Stimulated activated CD8-positive, alpha-beta memory T cell treated with anti-CD3 and anti-CD28 coated beads, Interleukin-4, amount 100 ng/mL, for 4 hours (primary cell): ENCODE measurements around the gene EEF1A2.
A peak's percentile ranks its signal among the peaks of the same experiment; 100 is the strongest.

Experiments
- DNase-seq, 2 donors: peaks; one replicate each; pipeline ENCODE4 v3.0.0-alpha.2; 2020; ENCODE audit warnings: low read depth in 2 of 2, low spot score in 1 of 2

Gene EEF1A2

GRCh38 chr20:63537525-63538203 lies 38.8 kb upstream of the EEF1A2 start:
- peak; percentile 84 to 86 for DNase-seq

- DNase-seq = no peak
Observed at GRCh38 chr20:63536997-63537524, 38.2 kb upstream of the EEF1A2 start, which contains the start of gene PTK6. TSS of gene PTK6 (minus strand) at chr20:63537376. CDS start at chr20:63537314, 62 bp downstream.

GRCh38 chr20:63536241-63536977 lies 37.5 kb upstream of the EEF1A2 start:
- no peak for DNase-seq

GRCh38 chr20:63534831-63535651 lies 36.2 kb upstream of the EEF1A2 start:
- DNase-seq = no peak

- DNase-seq = no peak
Observed at GRCh38 chr20:63534427-63534830, 35.5 kb upstream of the EEF1A2 start.

- DNase-seq = no peak
Observed at GRCh38 chr20:63533871-63534393, 35.0 kb upstream of the EEF1A2 start.

DNA sequence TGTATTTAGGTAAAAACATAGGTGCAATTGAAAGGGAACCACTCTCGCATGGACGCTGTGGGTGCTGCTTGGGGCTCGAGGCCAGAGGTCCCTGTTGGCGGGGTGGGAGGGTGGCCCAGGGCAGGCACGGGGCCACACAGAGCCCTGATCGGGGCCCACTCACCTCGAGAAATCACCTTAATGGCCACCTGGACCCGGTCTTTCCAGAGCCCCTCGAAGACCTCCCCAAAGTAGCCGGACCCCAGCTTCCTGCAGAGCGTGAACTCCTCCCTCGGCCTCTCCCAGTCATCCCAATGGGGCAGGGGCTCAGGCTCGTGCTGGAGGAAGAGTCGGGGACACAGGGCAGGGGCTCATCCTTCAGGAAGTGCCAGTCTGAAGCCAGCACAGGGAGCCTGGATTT lies 34.5 kb upstream of the EEF1A2 start:
- DNase-seq = no peak

- DNase-seq = no peak
Observed at GRCh38 chr20:63532449-63532971, 33.6 kb upstream of the EEF1A2 start.

DNA sequence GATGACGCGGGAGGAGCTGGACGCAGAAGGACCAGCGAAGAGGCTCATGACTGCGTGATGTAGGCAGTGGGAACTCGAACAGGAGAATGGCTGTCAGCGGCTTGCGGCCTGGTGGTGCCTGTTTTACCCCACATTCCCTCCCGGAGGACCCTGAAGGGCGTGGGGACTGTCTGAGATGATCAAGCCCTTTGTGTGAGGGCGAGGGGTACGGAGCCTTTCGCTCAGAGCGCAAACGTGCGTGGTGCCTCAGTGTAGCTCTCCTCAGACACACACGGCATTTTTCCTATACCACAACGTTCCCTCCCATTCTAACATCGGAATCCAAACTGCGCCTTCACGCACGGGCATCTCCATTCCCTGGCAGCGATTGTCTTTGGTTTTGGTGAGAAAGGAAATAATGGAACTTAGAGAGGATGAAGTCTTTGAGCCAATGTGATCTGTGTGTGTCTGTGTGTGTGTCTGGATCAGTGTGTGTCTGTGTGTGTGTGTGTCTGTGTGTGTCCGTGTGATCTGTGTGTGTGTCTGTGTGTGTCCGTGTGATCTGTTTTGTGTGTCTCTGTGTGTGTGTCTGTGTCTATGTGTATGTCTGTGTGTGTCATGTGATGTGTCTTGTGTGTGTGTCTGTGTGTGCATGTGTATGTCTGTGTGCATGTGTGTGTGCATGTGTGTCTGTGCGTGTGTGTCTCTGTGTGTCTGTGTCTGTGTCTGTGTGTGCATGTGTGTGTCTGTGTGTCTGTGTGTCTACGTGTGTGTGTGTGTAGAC lies 33.0 kb upstream of the EEF1A2 start:
- DNase-seq = no peak

GRCh38 chr20:63530788-63531160 lies 31.9 kb upstream of the EEF1A2 start:
- no peak for DNase-seq

GRCh38 chr20:63529861-63530787 lies 31.2 kb upstream of the EEF1A2 start:
- no peak for DNase-seq

DNA sequence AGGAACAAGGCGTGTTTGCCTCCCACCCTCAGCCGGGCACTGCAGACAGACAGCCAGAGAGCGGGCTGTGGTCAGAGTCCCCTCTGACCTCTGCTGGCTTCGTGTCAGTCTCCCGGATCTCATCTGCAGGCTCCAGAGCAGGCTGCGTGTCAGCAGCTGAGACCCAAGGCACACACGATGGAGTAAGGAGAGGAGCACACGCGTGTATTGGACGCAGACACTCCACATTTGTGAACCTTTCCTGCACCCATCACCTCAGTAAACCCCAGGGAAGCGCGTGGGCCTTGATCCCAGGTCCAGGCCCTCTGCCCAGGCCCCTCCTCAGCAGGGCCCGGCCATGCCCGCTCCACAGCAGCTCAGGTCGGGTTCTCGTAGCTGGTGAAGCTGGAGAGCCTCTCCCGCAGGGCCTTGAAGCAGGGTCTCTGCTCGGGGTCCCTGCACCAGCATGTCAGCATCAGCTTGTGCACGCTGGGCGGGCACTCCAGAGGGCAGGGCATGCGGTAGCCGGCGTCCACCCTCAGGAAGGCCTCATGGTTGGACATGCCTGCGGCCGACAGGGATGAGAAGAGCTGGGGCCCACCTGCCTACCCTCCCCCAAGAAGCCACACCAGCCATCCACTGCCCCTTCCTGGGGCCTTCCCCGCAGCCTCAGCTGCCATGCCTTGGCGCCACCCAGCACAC lies 30.4 kb upstream of the EEF1A2 start:
- no peak for DNase-seq

DNA sequence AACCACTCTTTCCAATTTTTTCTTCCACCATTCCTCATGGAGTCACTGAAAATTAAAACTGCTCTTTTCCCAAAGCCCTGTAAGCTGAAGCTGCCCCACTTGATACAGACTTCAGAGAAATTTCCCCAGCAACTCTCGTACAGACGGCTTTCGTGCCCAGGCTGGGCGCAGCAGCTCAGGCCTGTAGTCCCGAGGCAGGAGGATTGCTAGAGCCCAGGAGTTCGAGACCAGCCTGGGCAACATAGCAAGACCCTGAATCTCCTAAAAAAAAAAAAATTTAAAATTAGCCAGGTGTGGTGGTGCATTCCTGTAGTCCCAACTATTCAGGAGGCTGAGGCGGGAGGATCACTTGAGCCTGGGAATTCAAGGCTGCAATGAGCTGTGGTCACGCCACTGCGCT lies 28.3 kb upstream of the EEF1A2 start:
- no peak for DNase-seq

DNA sequence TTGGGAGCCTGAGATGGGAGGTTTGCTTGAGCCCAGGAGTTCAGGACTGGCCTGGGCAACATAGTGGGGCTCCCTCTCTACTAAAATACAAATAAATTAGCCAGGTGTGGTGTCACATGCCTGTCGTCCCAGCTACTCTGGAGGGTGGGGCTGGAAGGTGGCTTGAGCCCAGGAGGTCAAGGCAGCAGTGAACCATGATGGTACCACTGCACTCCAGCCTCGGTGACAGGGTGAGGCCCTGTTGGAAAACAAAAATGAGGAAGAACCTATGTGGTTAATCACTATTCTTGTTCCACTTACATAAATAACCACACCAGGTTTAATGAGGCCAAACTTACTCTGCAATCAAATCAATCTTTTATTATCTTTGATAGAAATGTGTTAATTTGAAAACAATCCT lies 27.1 kb upstream of the EEF1A2 start:
- DNase-seq = no peak

GRCh38 chr20:63525185-63525584 lies 26.3 kb upstream of the EEF1A2 start:
- DNase-seq = no peak

GRCh38 chr20:63522981-63523611 lies 24.2 kb upstream of the EEF1A2 start:
- no peak for DNase-seq

GRCh38 chr20:63522091-63522868 lies 23.4 kb upstream of the EEF1A2 start:
- DNase-seq = no peak

GRCh38 chr20:63521602-63522001 lies 22.7 kb upstream of the EEF1A2 start:
- no peak for DNase-seq
